Skin of body (tissue), 3 donors: Measurements from ENCODE around the gene ACBD6. TPM values are rescaled to one million over a fixed set of nuclear protein-coding genes. Genes with fewer than 3 reads are reported as not detected.

Experiments
- DNase-seq: peaks from one replicate; lab custom pipeline; 2025; lab: John Stamatoyannopoulos, UW
- small RNA-seq: library from RNA; depleted of rRNA; stranded (forward); fragments of <200 nt; gene quantifications from one replicate; pipeline ENCODE3, GENCODE V24; 2014; ENCODE audit warnings: low replicate concordance
- total RNA-seq: library from RNA; depleted of rRNA; stranded (reverse); fragments of >200 nt; gene quantifications from one replicate; pipeline ENCODE4 v1.2.3, GENCODE V29; 2014

ACBD6 gene
- total RNA-seq, 1 donor from 2014 or later = 32.6 TPM

DNA sequence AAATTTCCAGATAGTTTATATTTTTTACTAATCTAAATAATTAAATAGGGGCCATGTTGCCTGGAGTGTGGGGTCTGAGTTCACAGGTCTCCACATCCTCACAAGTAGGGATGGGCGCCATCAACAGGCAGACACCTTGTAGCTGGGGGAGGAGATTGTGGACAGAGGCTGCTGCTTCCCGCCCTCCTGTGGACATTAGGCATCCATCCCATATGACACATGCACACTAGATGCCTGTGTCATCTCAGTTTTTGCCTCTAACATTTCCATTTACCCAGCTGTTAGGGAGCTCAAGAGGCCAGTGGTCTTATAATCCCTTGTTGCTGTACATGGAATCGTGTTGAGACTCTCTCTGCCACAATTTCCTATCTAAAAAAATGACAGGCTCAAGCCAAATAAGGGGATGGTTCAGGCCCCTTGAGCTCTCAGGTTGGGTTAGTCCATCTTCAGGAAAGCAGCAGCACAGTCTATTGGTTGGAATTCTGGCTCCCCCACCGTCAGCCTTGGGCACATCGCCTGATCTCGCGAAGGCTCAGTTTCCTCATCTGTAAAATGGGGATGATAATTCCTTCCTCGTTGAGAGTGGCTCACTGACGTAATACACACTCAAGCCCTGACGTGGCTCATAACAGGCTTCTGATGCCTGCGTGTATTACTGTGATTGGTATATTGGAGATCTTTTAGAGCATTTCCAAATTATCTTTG, 258.7 kb downstream of the ACBD6 start:
- DNase-seq = no peak

DNA sequence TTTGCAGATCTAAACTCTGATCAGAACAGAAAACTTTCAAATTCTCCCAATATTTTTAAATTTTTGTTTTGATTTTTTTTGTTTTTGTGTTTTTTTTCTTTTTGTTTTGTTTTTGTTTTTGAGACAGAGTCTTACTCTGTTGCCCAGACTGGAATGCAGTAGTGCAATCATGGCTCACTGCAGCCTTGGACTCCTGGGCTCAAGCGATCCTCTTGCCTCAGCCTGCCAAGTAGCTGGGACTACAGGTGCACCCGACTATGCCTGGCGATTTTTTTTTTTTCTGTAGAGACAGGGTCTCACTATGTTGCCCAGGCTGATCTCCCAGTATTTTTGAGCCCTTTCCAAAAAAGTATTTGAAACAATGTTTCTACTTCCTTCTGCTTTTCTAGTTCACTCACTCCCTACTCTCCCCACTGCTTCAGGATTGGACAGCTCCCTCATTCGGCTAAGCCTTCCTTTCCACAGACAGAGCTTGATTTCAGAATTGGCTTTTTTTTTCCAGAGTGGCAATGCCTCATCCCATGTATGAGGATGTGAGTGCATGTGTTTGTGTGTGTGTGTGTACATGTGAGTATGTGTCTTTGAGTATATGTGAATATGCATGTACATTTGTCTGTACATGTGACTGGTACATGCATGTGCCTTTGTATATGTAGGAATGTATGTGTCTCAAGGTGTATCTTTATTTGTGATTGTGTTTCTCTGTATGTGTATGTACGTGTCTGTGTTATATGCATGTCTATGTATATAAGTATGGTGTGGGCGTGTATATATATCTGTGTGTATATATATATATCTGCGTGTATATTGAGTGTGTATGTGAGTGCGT, 260.4 kb downstream of the ACBD6 start:
- DNase-seq = no peak

DNA sequence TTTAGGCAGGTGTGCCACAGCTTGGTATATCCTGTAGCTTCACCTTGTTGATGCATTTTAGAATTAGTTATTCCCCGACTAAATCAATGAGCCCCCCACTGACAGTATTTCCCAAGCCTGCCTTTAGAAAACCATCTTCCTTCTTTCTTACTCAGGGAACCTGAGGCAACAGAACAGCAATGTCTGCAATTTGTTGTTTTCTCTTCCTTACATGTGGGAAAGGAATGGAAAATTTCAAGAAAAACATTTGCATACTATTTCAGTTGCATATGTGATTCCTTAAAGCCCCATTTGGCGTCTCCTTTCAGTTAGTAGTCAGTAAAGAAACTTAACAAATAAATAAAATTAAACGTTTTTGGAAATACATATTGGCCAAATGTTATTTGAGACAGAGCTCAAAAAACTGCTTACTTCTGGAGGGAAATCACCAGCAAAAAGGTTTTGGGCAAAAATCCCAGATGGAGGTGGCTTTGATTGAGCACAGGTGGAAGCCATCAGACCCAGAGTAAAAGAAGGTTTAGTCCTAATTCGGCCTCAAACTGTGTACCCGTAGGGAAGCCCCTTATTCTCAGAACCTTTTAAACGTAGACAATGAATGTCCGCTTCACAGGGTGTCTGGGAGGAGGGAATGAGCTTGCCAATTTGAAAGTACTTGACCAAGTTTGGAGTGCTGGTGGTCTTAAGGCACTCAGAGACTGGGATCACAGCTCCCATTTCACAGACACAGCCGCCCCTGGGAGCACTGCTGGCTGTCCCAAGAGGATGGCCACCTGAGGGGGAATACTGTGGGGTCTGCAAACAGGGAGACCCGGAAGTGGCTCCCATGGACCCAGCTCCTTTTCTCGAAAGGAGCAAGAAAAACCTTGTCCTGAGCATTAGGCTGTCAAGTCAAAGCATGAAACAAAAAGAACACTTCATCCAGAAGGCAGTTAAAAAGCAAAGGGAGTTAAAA, 263.0 kb downstream of the ACBD6 start:
- no peak for DNase-seq

- DNase-seq = no peak
These were observed 263.7 kb downstream of the ACBD6 start for GRCh38 chr1:180238675-180239074.

Small RNA genes within 50 kb of the gene (small RNA-seq; reads per million reads assigned to genes)
- not detected for gene MIR3121
- gene RF00019 = not detected

Other genes with a start within 250 kb of the ACBD6 start
- gene OVAAL, start 56.4 kb upstream of the ACBD6 start, total RNA-seq = not detected
- 16.0 TPM for gene XPR1, start 129.4 kb upstream of the ACBD6 start, total RNA-seq